HG03571 (cell line): ENCODE results near the gene SHC4.

ENCODE experiments used
- ATAC-seq: cut with Tn5 transposase; IDR thresholded peaks from one replicate; pipeline ENCODE4 v1.9.1; 2021; ENCODE audit not compliant: unreplicated experiment

Gene SHC4

GRCh38 chr15:48888836-48889235 lies 74.9 kb downstream of the SHC4 start:
- no peak for ATAC-seq

GRCh38 chr15:48888191-48888590 lies 75.5 kb downstream of the SHC4 start:
- no peak for ATAC-seq

- ATAC-seq: no peak
These were observed 76.6 kb downstream of the SHC4 start for GRCh38 chr15:48887144-48887543.

GRCh38 chr15:48883699-48884098 lies 80.0 kb downstream of the SHC4 start:
- ATAC-seq: no peak

GRCh38 chr15:48880070-48880634 lies 83.6 kb downstream of the SHC4 start:
- ATAC-seq: no peak

- ATAC-seq: peak; percentile 96
These were observed 85.8 kb downstream of the SHC4 start, which contains the start of gene EID1 for GRCh38 chr15:48877630-48878595. Gene EID1 (plus strand): TSS chr15:48878134. CDS start chr15:48878177, 43 bp downstream.

- ATAC-seq: no peak
These were observed 87.7 kb downstream of the SHC4 start for GRCh38 chr15:48876057-48876456.

- ATAC-seq: no peak
These were observed 88.3 kb downstream of the SHC4 start for GRCh38 chr15:48875241-48875960.

- ATAC-seq: no peak
These were observed 91.1 kb downstream of the SHC4 start for GRCh38 chr15:48872632-48873031.

- no peak for ATAC-seq
These were observed 92.2 kb downstream of the SHC4 start for GRCh38 chr15:48871542-48871941.

- no peak for ATAC-seq
These were observed 93.8 kb downstream of the SHC4 start for GRCh38 chr15:48869966-48870365.

- ATAC-seq: no peak
These were observed 95.2 kb downstream of the SHC4 start for GRCh38 chr15:48868536-48868935.

GRCh38 chr15:48868023-48868422 lies 95.7 kb downstream of the SHC4 start:
- ATAC-seq: no peak

GRCh38 chr15:48866141-48866563 lies 97.6 kb downstream of the SHC4 start:
- no peak for ATAC-seq

- ATAC-seq: no peak
These were observed 98.2 kb downstream of the SHC4 start for GRCh38 chr15:48865370-48866079.

GRCh38 chr15:48862705-48863104 lies 101.0 kb downstream of the SHC4 start:
- ATAC-seq: no peak

- peak; percentile 43 for ATAC-seq
These were observed 101.8 kb downstream of the SHC4 start for GRCh38 chr15:48861813-48862431.

GRCh38 chr15:48859426-48859825 lies 104.3 kb downstream of the SHC4 start:
- ATAC-seq: no peak

GRCh38 chr15:48858401-48858800 lies 105.3 kb downstream of the SHC4 start:
- no peak for ATAC-seq

- no peak for ATAC-seq
These were observed 106.8 kb downstream of the SHC4 start for GRCh38 chr15:48856942-48857341.
